HG03469 (cell line): ENCODE results near the gene ZSCAN16.

Experiments used
- ATAC-seq: cut with Tn5 transposase; IDR thresholded peaks from one replicate; pipeline ENCODE4 v1.9.1; 2021; ENCODE audit warnings: mild to moderate bottlenecking, moderate library complexity, moderate number of reproducible peaks; ENCODE audit not compliant: unreplicated experiment

The ZSCAN16 gene

GRCh38 chr6:28167926-28168325 lies 43.5 kb downstream of the ZSCAN16 start:
- no peak for ATAC-seq

DNA sequence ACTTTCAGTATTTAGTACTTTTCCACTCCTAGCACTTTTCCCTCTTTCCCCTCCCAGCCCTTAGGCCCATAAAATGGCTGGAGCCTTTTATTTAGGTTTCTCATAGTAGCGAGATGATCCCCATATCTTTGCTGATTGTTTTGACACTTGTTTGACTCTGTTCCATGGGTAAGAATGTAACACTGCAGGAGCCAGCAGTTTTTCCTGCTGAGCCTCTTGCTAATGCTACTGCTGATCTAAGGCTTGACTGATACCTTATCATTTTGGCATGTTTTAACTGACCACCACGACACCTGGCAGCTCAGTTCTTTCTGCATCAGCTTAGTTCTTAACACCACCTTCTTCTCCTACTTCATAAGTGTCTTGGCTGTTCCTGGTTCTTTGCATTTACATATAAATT lies 46.9 kb downstream of the ZSCAN16 start:
- ATAC-seq: no peak

DNA sequence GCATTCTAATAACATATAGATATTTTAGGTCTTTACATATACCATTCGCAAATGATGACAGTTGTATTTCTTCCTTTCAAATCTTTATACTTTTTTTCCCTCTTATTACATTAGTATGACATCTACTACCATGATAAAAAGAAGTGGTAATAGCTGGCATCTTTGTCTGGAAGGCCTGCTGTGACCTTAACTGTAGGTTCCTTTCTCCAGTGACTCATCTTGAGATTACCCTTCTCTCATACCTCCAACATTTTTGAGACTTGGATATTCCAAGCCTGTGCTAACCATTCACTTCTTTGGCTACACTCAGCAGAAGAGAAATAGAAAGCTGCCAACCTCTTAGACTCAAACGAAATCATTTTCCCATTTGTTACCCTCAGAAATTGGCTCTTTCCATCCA lies 47.6 kb downstream of the ZSCAN16 start:
- ATAC-seq: no peak

DNA sequence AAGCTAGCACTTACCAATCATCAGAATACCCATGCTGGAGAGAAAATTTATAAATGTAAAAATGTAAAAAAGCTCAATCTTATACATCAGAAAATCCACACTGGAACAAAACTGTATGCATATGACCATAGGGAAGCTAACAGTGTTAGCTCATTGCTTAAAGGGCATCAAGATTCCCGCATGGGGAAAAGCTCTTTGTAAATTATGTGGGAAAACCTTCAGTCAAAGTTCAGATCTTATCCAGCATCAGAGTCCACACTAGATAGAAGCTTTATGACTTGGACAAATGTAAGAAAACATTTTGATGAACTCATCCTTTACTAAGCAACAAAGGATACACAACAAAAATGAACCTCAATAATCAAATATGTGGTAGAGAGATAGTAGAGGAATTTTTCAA lies 52.0 kb downstream of the ZSCAN16 start:
- no peak for ATAC-seq
